H9 (cell line): Measurements from ENCODE around the gene SLC4A5. TPM values are rescaled to one million over a fixed set of nuclear protein-coding genes. Genes with fewer than 3 reads are reported as not detected.

Experiments
- DNase-seq: peaks from one replicate; pipeline ENCODE4 v3.0.0-alpha.2; 2017
- H2AFZ ChIP-seq: one replicate; pipeline ENCODE4 v1.6.1; 2013; ENCODE audit warnings: mild to moderate bottlenecking, low read length, control low read depth, moderate library complexity
- H2AK5ac ChIP-seq: 2 replicates; pipeline ENCODE4 v1.6.1; 2013; ENCODE audit warnings: low read length, control low read depth, mixed read lengths; ENCODE audit not compliant: insufficient read length
- H2BK120ac ChIP-seq: one replicate; pipeline ENCODE4 v1.6.1; 2013; ENCODE audit warnings: low read depth, mild to moderate bottlenecking, low read length, control low read depth, inconsistent platforms; ENCODE audit not compliant: poor library complexity, severe bottlenecking
- H2BK12ac ChIP-seq: 2 replicates; pipeline ENCODE4 v1.6.1; 2013; ENCODE audit warnings: low read length, control low read depth, mixed read lengths, low read depth; ENCODE audit not compliant: insufficient read length
- H2BK15ac ChIP-seq: 2 replicates; pipeline ENCODE4 v1.6.1; 2013; ENCODE audit warnings: low read depth, low read length, control low read depth
- H2BK20ac ChIP-seq: one replicate; pipeline ENCODE4 v1.6.1; 2013; ENCODE audit warnings: low read depth, mild to moderate bottlenecking, low read length, control low read depth, inconsistent platforms; ENCODE audit not compliant: poor library complexity, severe bottlenecking
- H2BK5ac ChIP-seq: 2 replicates; pipeline ENCODE4 v1.6.1; 2013; ENCODE audit warnings: low read length, control low read depth, mixed read lengths; ENCODE audit not compliant: insufficient read length
- H3K14ac ChIP-seq: 2 replicates; pipeline ENCODE4 v1.6.1; 2013; ENCODE audit warnings: low read length, control low read depth; ENCODE audit not compliant: insufficient read depth
- H3K18ac ChIP-seq: 2 replicates; pipeline ENCODE4 v1.6.1; 2013; ENCODE audit warnings: low read depth, mild to moderate bottlenecking, mixed read lengths, low read length, control low read depth; ENCODE audit not compliant: insufficient read length
- H3K23ac ChIP-seq: 2 replicates; pipeline ENCODE4 v1.6.1; 2013; ENCODE audit warnings: low read length, control low read depth, mixed read lengths, low read depth; ENCODE audit not compliant: insufficient read length
- H3K23me2 ChIP-seq: 2 replicates; pipeline ENCODE4 v1.6.1; 2013; ENCODE audit warnings: low read depth, mild to moderate bottlenecking, mixed read lengths, low read length, control low read depth; ENCODE audit not compliant: insufficient read length, poor library complexity, severe bottlenecking
- H3K27ac ChIP-seq: 2 replicates; pipeline ENCODE4 v1.5.1; 2013; ENCODE audit warnings: low read length, control low read depth, mixed read lengths, low read depth; ENCODE audit not compliant: insufficient read length
- H3K27me3 ChIP-seq: 2 replicates; pipeline ENCODE4 v1.6.1; 2013; ENCODE audit warnings: low read length, control low read depth, inconsistent platforms; ENCODE audit not compliant: insufficient read depth
- H3K4ac ChIP-seq: 2 replicates; pipeline ENCODE4 v1.6.1; 2013; ENCODE audit warnings: low read depth, mild to moderate bottlenecking, control low read depth, inconsistent platforms, low read length, moderate library complexity
- H3K4me1 ChIP-seq: 2 replicates; pipeline ENCODE4 v1.6.1; 2013; ENCODE audit warnings: low read length, control low read depth, inconsistent platforms; ENCODE audit not compliant: insufficient read depth
- H3K4me2 ChIP-seq: 2 replicates; pipeline ENCODE4 v1.6.1; 2013; ENCODE audit warnings: low read length, control low read depth, mixed read lengths; ENCODE audit not compliant: insufficient read length, insufficient read depth
- H3K56ac ChIP-seq: 2 replicates; pipeline ENCODE4 v1.6.1; 2013; ENCODE audit warnings: low read depth, mild to moderate bottlenecking, mixed read lengths, low read length, control low read depth; ENCODE audit not compliant: insufficient read length
- H3K79me1 ChIP-seq: 2 replicates; pipeline ENCODE4 v1.6.1; 2013; ENCODE audit warnings: low read depth, mild to moderate bottlenecking, moderate library complexity, low read length, control low read depth, inconsistent platforms; ENCODE audit not compliant: insufficient read depth, poor library complexity, severe bottlenecking
- H3K79me2 ChIP-seq: 2 replicates; pipeline ENCODE4 v1.6.1; 2013; ENCODE audit warnings: low read length, control low read depth, inconsistent platforms; ENCODE audit not compliant: insufficient read depth
- H3K9ac ChIP-seq: 2 replicates; pipeline ENCODE4 v1.6.1; 2013; ENCODE audit warnings: low read length, control low read depth, mixed read lengths; ENCODE audit not compliant: insufficient read length; ENCODE audit errors: extremely low read depth
- H3K9me3 ChIP-seq: one replicate; pipeline ENCODE4 v1.6.1; 2013; ENCODE audit warnings: low read depth, low read length, inconsistent platforms; ENCODE audit not compliant: control insufficient read depth
- H3T11ph ChIP-seq: one replicate; pipeline ENCODE4 v1.6.1; 2013; ENCODE audit warnings: mild to moderate bottlenecking, low read length, control low read depth, inconsistent platforms
- H4K20me1 ChIP-seq: one replicate; pipeline ENCODE4 v1.6.1; 2013; ENCODE audit not compliant: control insufficient read depth, insufficient read length, insufficient read depth
- H4K5ac ChIP-seq: 2 replicates; pipeline ENCODE4 v1.6.1; 2013; ENCODE audit warnings: low read depth, mild to moderate bottlenecking, mixed read lengths, low read length, control low read depth; ENCODE audit not compliant: insufficient read length
- H4K8ac ChIP-seq: replicated peaks from 2 replicates; pipeline ENCODE4 v1.6.1; 2013; ENCODE audit warnings: low read length, control low read depth, mixed read lengths, low read depth; ENCODE audit not compliant: insufficient read length
- H4K91ac ChIP-seq: 2 replicates; pipeline ENCODE4 v1.6.1; 2013; ENCODE audit warnings: low read depth, mild to moderate bottlenecking, moderate library complexity, mixed read lengths, low read length, control low read depth; ENCODE audit not compliant: insufficient read length
- H3K27ac Mint-ChIP-seq, 3 experiments: 2 replicates in 2 of 3; 3 replicates in 1 of 3; pipeline ENCODE4 v1.8.0; 2020 to 2021; ENCODE audit warnings: mixed read lengths in 3 of 3, mild to moderate bottlenecking in 1 of 3, moderate library complexity in 1 of 3
- H3K27me3 Mint-ChIP-seq: 2 replicates; pipeline ENCODE4 v1.8.0; 2021; ENCODE audit warnings: low read depth, mild to moderate bottlenecking, moderate library complexity, mixed read lengths
- H3K36me3 Mint-ChIP-seq, 3 experiments: 2 replicates in 2 of 3; 3 replicates in 1 of 3; pipeline ENCODE4 v1.8.0; 2020 to 2021; ENCODE audit warnings: low read depth in 3 of 3, mixed read lengths in 3 of 3; ENCODE audit not compliant: insufficient read depth in 1 of 3
- H3K4me1 Mint-ChIP-seq, 2 experiments: 2 replicates each; pipeline ENCODE4 v1.8.0; 2020; ENCODE audit warnings: mixed read lengths in 2 of 2
- H3K4me3 Mint-ChIP-seq, 2 experiments: 2 replicates in 1 of 2; 3 replicates in 1 of 2; pipeline ENCODE4 v1.8.0; 2020 to 2021; ENCODE audit warnings: mild to moderate bottlenecking in 2 of 2, mixed read lengths in 2 of 2, moderate library complexity in 1 of 2
- H3K9me3 Mint-ChIP-seq, 2 experiments: 2 replicates in 1 of 2; 3 replicates in 1 of 2; pipeline ENCODE4 v1.8.0; 2020; ENCODE audit warnings: mild to moderate bottlenecking in 2 of 2, mixed read lengths in 2 of 2, moderate library complexity in 1 of 2
- CTCF ChIP-seq: fragments of 200-600 bp; sonication (generic); conservative IDR thresholded peaks from 3 replicates; pipeline ENCODE4 v1.8.0; 2021; ENCODE audit warnings: antibody characterized with exemption, mild to moderate bottlenecking
- WGBS: extraction: QIAGEN DNeasy Blood & Tissue Kit; methylation state at CpG from one replicate; pipeline ENCODE4 v1.1.7; 2013; ENCODE audit warnings: missing lambda C conversion rate, low lambda C conversion rate, mixed read lengths; ENCODE audit not compliant: insufficient read length; ENCODE audit errors: extremely low coverage; 5-methylcytosine and 5-hydroxymethylcytosine counted together
- total RNA-seq: library from RNA; stranded (reverse); gene quantifications from 2 replicates; pipeline ENCODE4 v1.2.1, GENCODE V29; 2021

Gene SLC4A5
- total RNA-seq, 1 experiment from 2014 or later, result 0.50 TPM

GRCh38 chr2:74188696-74189095 is 154.5 kb downstream of the SLC4A5 start:
- Mint-ChIP-seq H3K4me1 (peaks cover 29% of the 10 kb centered on the region in 2 experiments), H3K36me3 (no peaks in the 10 kb centered on the region), H3K27ac (no peak overlapping the region), H3K27me3 (no peaks in the 10 kb centered on the region), H3K9me3 (no peaks in the 10 kb centered on the region), H3K4me3 (no peak overlapping the region)
- H3K4me1 ChIP-seq, result peaks cover 10% of the 10 kb centered on the region; the same call in 1 of the 2 replicates
- H3K18ac ChIP-seq, result peak overlapping the region; percentile 78
- H3K79me1 ChIP-seq, result no peaks in the 10 kb centered on the region
- H3K79me2 ChIP-seq, result no peaks in the 10 kb centered on the region
- H2AFZ ChIP-seq, result no peak overlapping the region
- H3K4me2 ChIP-seq, result no peak overlapping the region
- H4K91ac ChIP-seq, result no peak overlapping the region
- no peak overlapping the region for H2BK120ac ChIP-seq
- no CpG with 5 or more reads among the region's 3 CpGs for WGBS
- H3K9me3 ChIP-seq, result no peaks in the 10 kb centered on the region
- H3K23ac ChIP-seq, result no peak overlapping the region
- no peak overlapping the region for H3T11ph ChIP-seq
- no peak overlapping the region for H2BK12ac ChIP-seq
- H2AK5ac ChIP-seq, result no peak overlapping the region
- H4K20me1 ChIP-seq, result no peaks in the 10 kb centered on the region
- H2BK20ac ChIP-seq, result no peak overlapping the region
- no peak overlapping the region for H3K27ac ChIP-seq
- no peak overlapping the region for H3K56ac ChIP-seq
- H3K9ac ChIP-seq, result no peak overlapping the region
- no peaks in the 10 kb centered on the region for H3K27me3 ChIP-seq
- DNase-seq, result no peak
- TF ChIP-seq CTCF, result no peak
- H3K14ac ChIP-seq, result no peak overlapping the region
- no peak overlapping the region for H3K4ac ChIP-seq
- no peak overlapping the region for H2BK15ac ChIP-seq
- H2BK5ac ChIP-seq, result no peak overlapping the region
- no peak overlapping the region for H4K5ac ChIP-seq
- no peak overlapping the region for H4K8ac ChIP-seq
- no peaks in the 10 kb centered on the region for H3K23me2 ChIP-seq
